Measurements from ENCODE around the gene KHDC1L. TPM values are rescaled to one million over a fixed set of nuclear protein-coding genes. Genes with fewer than 3 reads are reported as not detected.
"Not testable (repeated sequence)": the region's sequence is repeated elsewhere in the genome, so short reads cannot be mapped to it uniquely, and the experiment has no call there.

The KHDC1L gene
- total RNA-seq, 1 donor from 2014 or later, result 2.2 TPM

GRCh38 chr6:73258721-73259120 lies 33.4 kb upstream of the KHDC1L start:
- no peaks in the 10 kb centered on the region for H3K36me3 Mint-ChIP-seq (ENCODE audit: unreplicated experiment)
- peaks cover 7% of the 10 kb centered on the region for H3K4me1 Mint-ChIP-seq (ENCODE audit: low read depth, unreplicated experiment)
- no peaks in the 10 kb centered on the region for H3K27me3 Mint-ChIP-seq (ENCODE audit: unreplicated experiment)
- no peak overlapping the region for H3K4me3 Mint-ChIP-seq (ENCODE audit: unreplicated experiment)
- DNase-seq, result no peak
- H3K27ac Mint-ChIP-seq (ENCODE audit: unreplicated experiment), result no peak overlapping the region
- H3K9me3 Mint-ChIP-seq (ENCODE audit: unreplicated experiment), result no peaks in the 10 kb centered on the region
- no peak for TF ChIP-seq CTCF (IDR thresholded peaks at IDR 0.05; ENCODE audit: partially characterized antibody, unreplicated experiment)

- not testable (repeated sequence) for H3K36me3 Mint-ChIP-seq (ENCODE audit: unreplicated experiment); H3K27ac Mint-ChIP-seq (ENCODE audit: unreplicated experiment); DNase-seq; H3K4me1 Mint-ChIP-seq (ENCODE audit: low read depth, unreplicated experiment); H3K27me3 Mint-ChIP-seq (ENCODE audit: unreplicated experiment); H3K4me3 Mint-ChIP-seq (ENCODE audit: unreplicated experiment); H3K9me3 Mint-ChIP-seq (ENCODE audit: unreplicated experiment)
These were observed 29.0 kb upstream of the KHDC1L start for GRCh38 chr6:73254323-73254722.

- no peak overlapping the region for H3K4me3 Mint-ChIP-seq (ENCODE audit: unreplicated experiment)
These were observed 27.4 kb upstream of the KHDC1L start for GRCh38 chr6:73252703-73253102.

DNA sequence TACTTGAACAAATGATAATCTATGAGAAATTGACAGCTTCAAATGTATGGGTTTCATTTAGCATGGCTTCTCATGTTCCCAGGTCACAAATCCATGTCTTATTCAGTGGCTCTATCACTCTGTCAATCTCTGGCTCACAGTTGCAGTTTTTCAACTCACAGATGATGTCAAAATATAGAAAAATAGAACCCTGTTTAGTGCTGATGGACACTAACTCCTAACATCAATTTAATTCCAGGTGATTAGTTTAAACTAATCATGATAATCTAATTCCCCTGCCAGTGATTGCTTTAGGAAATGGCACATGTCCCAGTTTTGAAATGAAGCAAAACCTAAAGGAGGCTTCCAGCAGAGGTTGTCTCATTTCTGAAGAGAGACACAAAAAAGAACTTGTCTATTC lies 24.7 kb upstream of the KHDC1L start:
- no peaks in the 10 kb centered on the region for H3K27me3 Mint-ChIP-seq (ENCODE audit: unreplicated experiment)
- H3K36me3 Mint-ChIP-seq (ENCODE audit: unreplicated experiment), result no peaks in the 10 kb centered on the region
- TF ChIP-seq CTCF (IDR thresholded peaks at IDR 0.05; ENCODE audit: partially characterized antibody, unreplicated experiment), result no peak
- no peak overlapping the region for H3K4me3 Mint-ChIP-seq (ENCODE audit: unreplicated experiment)
- H3K9me3 Mint-ChIP-seq (ENCODE audit: unreplicated experiment), result no peaks in the 10 kb centered on the region
- H3K27ac Mint-ChIP-seq (ENCODE audit: unreplicated experiment), result no peak overlapping the region
- no peak for DNase-seq
- H3K4me1 Mint-ChIP-seq (ENCODE audit: low read depth, unreplicated experiment), result no peaks in the 10 kb centered on the region

More at GRCh38 chr6:73252703-73253102, 27.4 kb upstream of the KHDC1L start:
- no peaks in the 10 kb centered on the region for H3K27me3 Mint-ChIP-seq (ENCODE audit: unreplicated experiment)
- H3K4me1 Mint-ChIP-seq (ENCODE audit: low read depth, unreplicated experiment), result no peaks in the 10 kb centered on the region
- H3K9me3 Mint-ChIP-seq (ENCODE audit: unreplicated experiment), result no peaks in the 10 kb centered on the region
- H3K36me3 Mint-ChIP-seq (ENCODE audit: unreplicated experiment), result no peaks in the 10 kb centered on the region
- DNase-seq, result no peak
- H3K27ac Mint-ChIP-seq (ENCODE audit: unreplicated experiment), result no peak overlapping the region
- TF ChIP-seq CTCF (IDR thresholded peaks at IDR 0.05; ENCODE audit: partially characterized antibody, unreplicated experiment), result no peak

- Mint-ChIP-seq H3K9me3 (ENCODE audit: unreplicated experiment) (no peaks in the 10 kb centered on the region), H3K27ac (ENCODE audit: unreplicated experiment) (no peak overlapping the region), H3K36me3 (ENCODE audit: unreplicated experiment) (no peaks in the 10 kb centered on the region), H3K27me3 (ENCODE audit: unreplicated experiment) (no peaks in the 10 kb centered on the region), H3K4me1 (ENCODE audit: low read depth, unreplicated experiment) (no peaks in the 10 kb centered on the region), H3K4me3 (ENCODE audit: unreplicated experiment) (no peak overlapping the region)
- no peak for TF ChIP-seq CTCF (IDR thresholded peaks at IDR 0.05; ENCODE audit: partially characterized antibody, unreplicated experiment)
- DNase-seq, result no peak
These were observed 23.1 kb upstream of the KHDC1L start for GRCh38 chr6:73248192-73248903.

All from glutamatergic neuron (in vitro differentiated cells).